K562 (cell line): ENCODE results near the gene LASP1. TPM values are rescaled to one million over a fixed set of nuclear protein-coding genes. Genes with fewer than 3 reads are reported as not detected.
A peak's percentile ranks its signal among the peaks of the same experiment; 100 is the strongest.

Experiments used
- KLF1 ChIP-seq: fragments of 450-650 bp; IDR thresholded peaks from 2 replicates; pipeline ENCODE4 v1.6.1; 2016; ENCODE audit warnings: missing genetic modification characterization, missing compliant biosample characterization
- MAFK ChIP-seq: IDR thresholded peaks from 2 replicates; pipeline ENCODE4 v1.6.1; 2011; ENCODE audit warnings: low read length, improper control_type of control experiment
- MEF2D ChIP-seq: conservative IDR thresholded peaks from 2 replicates; pipeline ENCODE4 v1.6.1; 2016; ENCODE audit warnings: low read depth, missing genetic modification characterization, missing compliant biosample characterization
- MYC ChIP-seq, 2 experiments: fragments of 250-450 bp in 1 of 2; sonication (Bioruptor Pico) in 1 of 2; IDR thresholded peaks; 2 replicates each; pipeline versions ENCODE4 v1.5.1 to v1.6.1; 2012 to 2021; ENCODE audit warnings: low read depth in 2 of 2, borderline replicate concordance in 1 of 2, improper control_type of control experiment in 1 of 2, low read length in 1 of 2, mild to moderate bottlenecking in 1 of 2, moderate library complexity in 1 of 2
- RBFOX2 ChIP-seq: fragments of 200-400 bp; formaldehyde crosslinking; IDR thresholded peaks from 2 replicates; pipeline ENCODE4 v1.6.1; 2017; ENCODE audit warnings: low read depth, mild to moderate bottlenecking, low read length, moderate library complexity
- SLC30A9 ChIP-seq: fragments of 250-450 bp; sonication (Bioruptor Pico); IDR thresholded peaks from 2 replicates; pipeline ENCODE4 v1.8.0; 2022; ENCODE audit warnings: mild to moderate bottlenecking, moderate library complexity
- SOX6 ChIP-seq: fragments of 450-650 bp; IDR thresholded peaks from 2 replicates; pipeline ENCODE4 v1.6.1; 2014; ENCODE audit warnings: mild to moderate bottlenecking
- SRSF3 ChIP-seq: fragments of 200-400 bp; formaldehyde crosslinking; IDR thresholded peaks from 2 replicates; pipeline ENCODE4 v1.6.1; 2016; ENCODE audit warnings: mild to moderate bottlenecking, low read length, moderate library complexity; ENCODE audit not compliant: insufficient read depth
- TSC22D4 ChIP-seq: fragments of 450-650 bp; IDR thresholded peaks from 2 replicates; pipeline ENCODE4 v1.6.1; 2016; ENCODE audit warnings: missing genetic modification characterization, missing biosample characterization, control low read depth
- ZNF282 ChIP-seq: sonication (generic); formaldehyde crosslinking; IDR thresholded peaks from 2 replicates; pipeline ENCODE4 v1.8.1; 2023; ENCODE audit warnings: missing genetic modification reagents
- ZNF507 ChIP-seq: conservative IDR thresholded peaks from 2 replicates; pipeline ENCODE4 v1.6.1; 2017; ENCODE audit warnings: missing genetic modification characterization, missing compliant biosample characterization
- polyA plus RNA-seq, 8 experiments: library from polyadenylated mRNA; depleted of rRNA in 4 of 8; stranded (reverse) in 5 of 8; unstranded in 3 of 8; fragments of >200 nt; fragmentation: Nextera tagmentation in 2 of 8; fragmentation: Illumina TruSeq in 1 of 8; extraction: Ambion mirVana in 2 of 8; extraction: Trizol in 1 of 8; gene quantifications; 2 replicates each; pipeline versions ENCODE4 v1.2.1 to v1.2.3, GENCODE V29; 2011 to 2014; ENCODE audit warnings: inconsistent platforms in 1 of 8, missing spikeins in 1 of 8
- total RNA-seq, 7 experiments: library from RNA; depleted of rRNA in 6 of 7; stranded (reverse); fragments of >200 nt in 6 of 7; fragmentation: Illumina TruSeq in 2 of 7; extraction: Trizol in 2 of 7; gene quantifications; 2 replicates each; pipeline versions ENCODE4 v1.2.1 to v1.2.3, GENCODE V29; 2011 to 2021; ENCODE audit warnings: low replicate concordance in 1 of 7
- TF ChIP-seq, protein P1 (sequence below): fragments of 250-450 bp; sonication (Bioruptor Pico); IDR thresholded peaks from 2 replicates; pipeline ENCODE4 v1.4.0; 2020
- TF ChIP-seq, protein P2 (sequence below): fragments of 450-650 bp; IDR thresholded peaks from 2 replicates; pipeline ENCODE4 v1.6.1; 2016; ENCODE audit warnings: missing biosample characterization, missing genetic modification characterization
- TF ChIP-seq, protein P3 (sequence below): fragments of 450-650 bp; IDR thresholded peaks from 2 replicates; pipeline ENCODE4 v1.6.1; 2016; ENCODE audit warnings: low read depth, mild to moderate bottlenecking, moderate library complexity
- TF ChIP-seq, protein P4 (sequence below): fragments of 450-650 bp; IDR thresholded peaks from 2 replicates; pipeline ENCODE4 v1.6.1; 2016; ENCODE audit warnings: mild to moderate bottlenecking
- TF ChIP-seq, protein P5 (sequence below): sonication (generic); formaldehyde crosslinking; IDR thresholded peaks from 2 replicates; pipeline ENCODE4 v1.8.1; 2022; ENCODE audit warnings: missing genetic modification reagents

The LASP1 gene
- total and polyA plus RNA-seq, 9 of the 15 experiments (the other 6 are each of a cell fraction or from before 2014, with no cell fraction given), result 23.0 to 125 (median 55.3) TPM

DNA sequence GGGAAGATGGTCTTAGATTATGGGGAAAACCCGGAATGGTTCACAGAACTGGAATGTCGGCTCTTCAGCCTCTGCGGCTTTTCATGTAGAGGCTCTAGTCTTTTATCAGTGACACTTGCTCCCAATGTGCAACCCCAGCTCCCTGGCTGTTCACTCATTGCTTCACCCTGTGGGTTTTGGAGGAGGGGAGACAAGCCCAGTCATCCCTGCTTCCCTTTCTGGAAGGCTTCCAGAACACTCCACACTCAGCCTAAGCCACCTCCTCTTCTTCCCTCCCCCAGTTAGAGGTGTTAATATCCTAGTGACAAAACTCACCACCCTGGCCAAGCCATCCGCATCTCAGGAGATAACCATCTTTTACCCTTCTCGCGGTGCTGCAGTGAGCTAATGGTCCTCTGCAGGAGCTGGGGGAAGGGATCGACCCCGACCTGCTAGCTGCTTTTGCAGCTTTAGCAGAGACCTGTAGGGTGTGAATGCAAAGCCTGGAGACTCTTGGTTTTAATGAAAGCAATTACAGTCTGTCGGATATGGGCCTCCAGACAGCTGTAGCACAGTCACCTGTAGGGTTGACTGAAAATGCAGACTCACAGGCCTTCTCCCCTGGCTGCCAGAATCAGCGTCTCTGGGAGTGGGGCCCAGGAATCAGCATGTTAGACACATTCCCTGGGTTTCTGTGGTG lies 31.3 kb downstream of the LASP1 start (continued):
- TF ChIP-seq, protein P1, sequence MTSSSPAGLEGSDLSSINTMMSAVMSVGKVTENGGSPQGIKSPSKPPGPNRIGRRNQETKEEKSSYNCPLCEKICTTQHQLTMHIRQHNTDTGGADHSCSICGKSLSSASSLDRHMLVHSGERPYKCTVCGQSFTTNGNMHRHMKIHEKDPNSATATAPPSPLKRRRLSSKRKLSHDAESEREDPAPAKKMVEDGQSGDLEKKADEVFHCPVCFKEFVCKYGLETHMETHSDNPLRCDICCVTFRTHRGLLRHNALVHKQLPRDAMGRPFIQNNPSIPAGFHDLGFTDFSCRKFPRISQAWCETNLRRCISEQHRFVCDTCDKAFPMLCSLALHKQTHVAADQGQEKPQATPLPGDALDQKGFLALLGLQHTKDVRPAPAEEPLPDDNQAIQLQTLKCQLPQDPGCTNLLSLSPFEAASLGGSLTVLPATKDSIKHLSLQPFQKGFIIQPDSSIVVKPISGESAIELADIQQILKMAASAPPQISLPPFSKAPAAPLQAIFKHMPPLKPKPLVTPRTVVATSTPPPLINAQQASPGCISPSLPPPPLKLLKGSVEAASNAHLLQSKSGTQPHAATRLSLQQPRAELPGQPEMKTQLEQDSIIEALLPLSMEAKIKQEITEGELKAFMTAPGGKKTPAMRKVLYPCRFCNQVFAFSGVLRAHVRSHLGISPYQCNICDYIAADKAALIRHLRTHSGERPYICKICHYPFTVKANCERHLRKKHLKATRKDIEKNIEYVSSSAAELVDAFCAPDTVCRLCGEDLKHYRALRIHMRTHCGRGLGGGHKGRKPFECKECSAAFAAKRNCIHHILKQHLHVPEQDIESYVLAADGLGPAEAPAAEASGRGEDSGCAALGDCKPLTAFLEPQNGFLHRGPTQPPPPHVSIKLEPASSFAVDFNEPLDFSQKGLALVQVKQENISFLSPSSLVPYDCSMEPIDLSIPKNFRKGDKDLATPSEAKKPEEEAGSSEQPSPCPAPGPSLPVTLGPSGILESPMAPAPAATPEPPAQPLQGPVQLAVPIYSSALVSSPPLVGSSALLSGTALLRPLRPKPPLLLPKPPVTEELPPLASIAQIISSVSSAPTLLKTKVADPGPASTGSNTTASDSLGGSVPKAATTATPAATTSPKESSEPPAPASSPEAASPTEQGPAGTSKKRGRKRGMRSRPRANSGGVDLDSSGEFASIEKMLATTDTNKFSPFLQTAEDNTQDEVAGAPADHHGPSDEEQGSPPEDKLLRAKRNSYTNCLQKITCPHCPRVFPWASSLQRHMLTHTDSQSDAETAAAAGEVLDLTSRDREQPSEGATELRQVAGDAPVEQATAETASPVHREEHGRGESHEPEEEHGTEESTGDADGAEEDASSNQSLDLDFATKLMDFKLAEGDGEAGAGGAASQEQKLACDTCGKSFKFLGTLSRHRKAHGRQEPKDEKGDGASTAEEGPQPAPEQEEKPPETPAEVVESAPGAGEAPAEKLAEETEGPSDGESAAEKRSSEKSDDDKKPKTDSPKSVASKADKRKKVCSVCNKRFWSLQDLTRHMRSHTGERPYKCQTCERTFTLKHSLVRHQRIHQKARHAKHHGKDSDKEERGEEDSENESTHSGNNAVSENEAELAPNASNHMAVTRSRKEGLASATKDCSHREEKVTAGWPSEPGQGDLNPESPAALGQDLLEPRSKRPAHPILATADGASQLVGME (CRISPR knock-in tag), result peak; percentile 26; the same call in 1 of the 2 replicates
- TF ChIP-seq RBFOX2, result no peak
- no peak for TF ChIP-seq ZNF507 (tag)
- no peak for TF ChIP-seq ZNF282
- TF ChIP-seq MYC (IDR thresholded peaks at IDR 0.05; ENCODE audit: low read depth, low read length), result peak; percentile 18; the same call in 1 of the 2 replicates
- no peak for TF ChIP-seq MYC (CRISPR knock-in tag; IDR thresholded peaks at IDR 0.05; ENCODE audit: borderline replicate concordance, low read depth)
- no peak for TF ChIP-seq MEF2D (tag)
- no peak; the same call in 1 of the 2 replicates for TF ChIP-seq MAFK
- peak; percentile 48; the same call in 1 of the 2 replicates for TF ChIP-seq SOX6
- no peak for TF ChIP-seq KLF1 (tag)
- no peak for TF ChIP-seq TSC22D4 (tag)
- TF ChIP-seq, protein P2, sequence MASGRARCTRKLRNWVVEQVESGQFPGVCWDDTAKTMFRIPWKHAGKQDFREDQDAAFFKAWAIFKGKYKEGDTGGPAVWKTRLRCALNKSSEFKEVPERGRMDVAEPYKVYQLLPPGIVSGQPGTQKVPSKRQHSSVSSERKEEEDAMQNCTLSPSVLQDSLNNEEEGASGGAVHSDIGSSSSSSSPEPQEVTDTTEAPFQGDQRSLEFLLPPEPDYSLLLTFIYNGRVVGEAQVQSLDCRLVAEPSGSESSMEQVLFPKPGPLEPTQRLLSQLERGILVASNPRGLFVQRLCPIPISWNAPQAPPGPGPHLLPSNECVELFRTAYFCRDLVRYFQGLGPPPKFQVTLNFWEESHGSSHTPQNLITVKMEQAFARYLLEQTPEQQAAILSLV (tag), result no peak
- TF ChIP-seq, protein P3, sequence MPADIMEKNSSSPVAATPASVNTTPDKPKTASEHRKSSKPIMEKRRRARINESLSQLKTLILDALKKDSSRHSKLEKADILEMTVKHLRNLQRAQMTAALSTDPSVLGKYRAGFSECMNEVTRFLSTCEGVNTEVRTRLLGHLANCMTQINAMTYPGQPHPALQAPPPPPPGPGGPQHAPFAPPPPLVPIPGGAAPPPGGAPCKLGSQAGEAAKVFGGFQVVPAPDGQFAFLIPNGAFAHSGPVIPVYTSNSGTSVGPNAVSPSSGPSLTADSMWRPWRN, result peak; percentile 46; the same call in 1 of the 2 replicates
- TF ChIP-seq, protein P4, sequence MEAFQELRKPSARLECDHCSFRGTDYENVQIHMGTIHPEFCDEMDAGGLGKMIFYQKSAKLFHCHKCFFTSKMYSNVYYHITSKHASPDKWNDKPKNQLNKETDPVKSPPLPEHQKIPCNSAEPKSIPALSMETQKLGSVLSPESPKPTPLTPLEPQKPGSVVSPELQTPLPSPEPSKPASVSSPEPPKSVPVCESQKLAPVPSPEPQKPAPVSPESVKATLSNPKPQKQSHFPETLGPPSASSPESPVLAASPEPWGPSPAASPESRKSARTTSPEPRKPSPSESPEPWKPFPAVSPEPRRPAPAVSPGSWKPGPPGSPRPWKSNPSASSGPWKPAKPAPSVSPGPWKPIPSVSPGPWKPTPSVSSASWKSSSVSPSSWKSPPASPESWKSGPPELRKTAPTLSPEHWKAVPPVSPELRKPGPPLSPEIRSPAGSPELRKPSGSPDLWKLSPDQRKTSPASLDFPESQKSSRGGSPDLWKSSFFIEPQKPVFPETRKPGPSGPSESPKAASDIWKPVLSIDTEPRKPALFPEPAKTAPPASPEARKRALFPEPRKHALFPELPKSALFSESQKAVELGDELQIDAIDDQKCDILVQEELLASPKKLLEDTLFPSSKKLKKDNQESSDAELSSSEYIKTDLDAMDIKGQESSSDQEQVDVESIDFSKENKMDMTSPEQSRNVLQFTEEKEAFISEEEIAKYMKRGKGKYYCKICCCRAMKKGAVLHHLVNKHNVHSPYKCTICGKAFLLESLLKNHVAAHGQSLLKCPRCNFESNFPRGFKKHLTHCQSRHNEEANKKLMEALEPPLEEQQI, result no peak
- no peak for TF ChIP-seq SLC30A9
- no peak for TF ChIP-seq SRSF3
- TF ChIP-seq, protein P5, sequence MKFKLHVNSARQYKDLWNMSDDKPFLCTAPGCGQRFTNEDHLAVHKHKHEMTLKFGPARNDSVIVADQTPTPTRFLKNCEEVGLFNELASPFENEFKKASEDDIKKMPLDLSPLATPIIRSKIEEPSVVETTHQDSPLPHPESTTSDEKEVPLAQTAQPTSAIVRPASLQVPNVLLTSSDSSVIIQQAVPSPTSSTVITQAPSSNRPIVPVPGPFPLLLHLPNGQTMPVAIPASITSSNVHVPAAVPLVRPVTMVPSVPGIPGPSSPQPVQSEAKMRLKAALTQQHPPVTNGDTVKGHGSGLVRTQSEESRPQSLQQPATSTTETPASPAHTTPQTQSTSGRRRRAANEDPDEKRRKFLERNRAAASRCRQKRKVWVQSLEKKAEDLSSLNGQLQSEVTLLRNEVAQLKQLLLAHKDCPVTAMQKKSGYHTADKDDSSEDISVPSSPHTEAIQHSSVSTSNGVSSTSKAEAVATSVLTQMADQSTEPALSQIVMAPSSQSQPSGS, result no peak
